Stimulated activated CD8-positive, alpha-beta memory T cell treated with anti-CD3 and anti-CD28 coated beads, Interleukin-7, amount 100 ng/mL, for 4 hours (primary cell): ENCODE data around the gene TMEM200C.

Experiments used
- DNase-seq, 2 donors: peaks; one replicate each; pipeline ENCODE4 v3.0.0-alpha.2; 2020; ENCODE audit warnings: low read depth in 2 of 2

TMEM200C gene

DNA sequence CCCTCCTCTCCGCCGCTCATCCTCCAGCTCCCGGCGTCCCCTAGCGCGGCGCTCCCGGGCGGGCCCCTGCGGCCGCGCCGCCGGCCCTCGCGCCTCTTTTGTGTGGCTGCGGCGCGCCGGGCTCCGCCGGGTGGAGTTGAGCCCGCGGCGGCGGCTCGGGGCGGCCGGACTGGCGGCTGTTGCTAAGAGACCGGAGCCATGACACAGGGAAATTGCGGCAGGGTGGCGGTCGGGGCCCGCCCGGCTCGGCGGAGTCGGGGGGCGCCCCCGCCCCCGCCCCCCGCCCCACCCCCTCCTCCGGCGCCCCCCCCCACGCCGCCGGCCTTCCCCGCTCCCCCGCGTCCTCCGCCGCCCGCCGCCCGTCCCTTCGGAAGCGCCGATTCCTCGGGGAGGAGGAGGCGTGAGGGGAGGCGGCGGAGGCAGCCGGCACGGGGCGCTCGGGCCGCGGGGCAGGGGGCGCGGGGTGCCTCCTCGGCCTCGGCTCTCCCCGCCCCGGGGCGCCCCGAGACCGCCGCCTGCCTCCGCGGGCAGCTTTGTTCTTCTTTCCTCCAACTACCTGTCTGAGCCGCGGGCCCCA, at the start of gene TMEM200C:
TSS of gene TMEM200C (minus strand) at position 224 of the 577 bp plus-strand sequence. CDS start 3,459 bp downstream, outside the sequence.
- DNase-seq, result no peak

DNA sequence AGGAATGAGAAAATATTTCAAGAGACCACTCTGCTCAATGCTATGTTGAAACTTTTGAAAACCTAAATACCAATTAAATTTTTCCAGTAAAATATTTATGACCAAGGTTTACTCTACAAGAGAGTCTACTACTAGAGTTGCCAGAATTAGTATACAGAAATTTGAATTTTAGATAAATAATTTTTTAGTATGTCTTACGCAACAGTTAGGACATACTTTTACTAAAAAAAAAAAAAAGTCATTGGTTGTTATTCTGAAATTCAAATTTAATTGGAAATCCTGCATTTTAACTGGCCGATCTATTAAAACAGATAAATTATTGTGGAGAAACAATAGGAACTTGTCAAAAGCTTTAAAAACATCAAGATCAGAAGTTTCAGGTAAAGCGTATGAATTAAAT, 49.1 kb upstream of the TMEM200C start:
- no peak for DNase-seq

DNA sequence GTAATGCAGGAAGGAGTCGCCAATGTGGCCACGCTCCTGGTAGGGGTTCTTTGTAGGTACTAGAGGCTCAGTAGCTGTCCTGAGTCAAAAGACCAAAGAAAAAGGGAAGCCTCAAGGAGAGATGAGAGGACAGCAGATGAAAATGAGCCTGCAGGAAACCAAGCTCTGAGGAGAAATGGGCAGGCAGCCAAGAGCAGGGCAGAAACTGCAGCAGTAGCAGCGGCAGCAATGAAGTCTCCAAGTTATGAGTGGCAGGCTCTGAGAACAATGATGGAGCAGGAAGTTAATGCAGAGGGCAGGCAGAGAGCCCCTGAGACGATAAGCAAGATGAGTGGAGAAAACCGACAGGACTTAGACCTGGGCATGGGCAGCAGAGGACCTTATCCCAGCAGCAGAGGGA, 48.2 kb upstream of the TMEM200C start:
- DNase-seq, result no peak

DNA sequence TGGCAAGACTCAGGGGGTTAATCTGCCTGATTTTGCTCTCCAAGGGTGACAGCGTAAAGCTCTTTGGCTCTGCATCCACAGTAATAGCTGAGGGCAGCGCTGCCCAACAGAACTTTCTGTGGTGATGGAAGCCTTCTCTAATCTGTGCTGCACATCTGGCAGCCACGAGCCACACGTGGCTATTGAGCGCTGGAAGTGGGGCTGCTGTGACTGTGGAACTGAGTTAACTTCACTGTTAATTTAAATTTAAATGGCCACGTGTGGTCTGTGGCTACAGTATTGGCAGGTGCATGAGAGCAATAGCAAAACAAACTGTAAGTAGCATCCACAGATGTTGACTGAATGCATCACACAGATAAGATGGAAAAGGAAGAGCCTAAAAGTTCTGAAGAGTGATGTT, 47.3 kb upstream of the TMEM200C start:
- DNase-seq, result no peak

DNA sequence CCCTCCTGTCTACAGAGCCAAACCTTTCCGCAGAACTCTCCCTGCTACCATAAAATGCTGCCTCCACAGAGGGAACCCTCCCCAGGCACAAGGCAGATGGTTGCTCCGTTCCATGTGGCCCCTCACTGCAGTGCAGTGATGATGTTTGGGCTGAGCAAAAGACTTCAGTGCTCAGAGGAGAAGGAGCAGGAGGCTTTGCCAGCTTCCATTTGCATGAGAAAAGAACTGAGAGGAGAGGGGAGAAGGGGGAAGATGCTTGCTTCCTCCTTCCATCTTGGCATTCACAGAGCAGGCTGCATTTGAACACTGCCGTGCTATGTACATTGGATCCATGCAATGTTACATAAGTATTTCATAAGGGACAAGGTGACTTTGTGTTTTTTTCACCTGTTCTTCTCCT, 46.6 kb upstream of the TMEM200C start:
- DNase-seq, result no peak

DNA sequence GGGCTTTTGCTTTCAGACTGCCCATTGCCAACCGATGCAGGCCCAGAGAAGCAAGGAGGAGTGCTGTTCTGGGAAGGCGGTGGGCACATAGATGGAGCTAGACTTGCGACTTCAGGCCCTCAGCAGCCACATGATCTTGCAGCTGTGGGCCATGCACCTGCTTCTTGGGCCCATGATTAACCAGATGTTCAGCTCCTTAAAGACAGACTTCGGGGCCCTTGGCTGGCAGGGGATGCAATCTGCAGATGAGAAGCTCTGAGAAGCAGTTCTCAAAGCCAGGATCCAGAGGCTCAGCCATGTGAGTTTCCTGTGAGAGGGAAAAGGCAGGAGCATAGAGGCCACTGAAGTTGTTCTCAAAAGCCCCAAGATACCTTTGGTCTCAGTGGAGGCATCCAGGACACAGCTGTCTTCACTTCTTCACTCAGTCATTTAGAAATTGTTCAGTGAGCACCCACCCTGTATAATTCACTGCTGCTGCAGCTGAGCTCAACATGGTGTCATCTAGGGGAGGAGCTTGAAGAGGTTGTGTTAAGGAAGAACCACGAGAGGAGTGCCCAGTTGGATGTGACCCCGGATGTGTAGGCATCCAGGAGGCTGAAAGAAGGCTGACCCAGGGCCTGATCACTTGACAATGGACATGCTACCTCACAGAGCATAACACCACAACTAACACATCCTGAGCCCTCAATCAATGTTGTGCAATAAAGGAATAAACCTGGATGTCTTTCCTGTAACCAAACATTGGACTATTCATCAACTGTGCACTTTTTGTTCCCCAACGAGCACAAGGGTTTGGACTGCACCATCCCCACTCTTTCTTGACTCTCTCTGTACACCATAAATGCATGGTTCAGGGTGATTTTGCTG, 44.7 kb upstream of the TMEM200C start:
- DNase-seq, result no peak

DNA sequence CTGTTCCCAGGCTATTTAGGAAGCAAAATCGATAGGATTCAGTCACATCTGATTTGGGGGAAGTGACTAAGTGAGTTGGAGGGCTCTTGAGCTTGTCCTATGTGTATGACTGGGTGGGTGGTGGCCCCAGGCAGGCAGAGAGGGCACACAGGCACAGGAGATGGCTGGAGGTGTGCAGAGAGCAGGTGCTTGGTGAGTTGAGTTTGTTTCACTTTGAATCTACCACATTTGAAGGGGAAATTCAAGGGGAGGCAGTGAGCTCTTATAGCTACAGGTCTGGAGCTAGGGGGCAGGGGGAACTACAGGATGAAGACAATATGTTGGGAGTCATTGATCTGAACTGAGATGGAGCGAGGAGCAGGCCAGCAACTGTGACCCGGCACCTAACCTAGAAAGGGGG, 42.5 kb upstream of the TMEM200C start:
- DNase-seq, result no peak

DNA sequence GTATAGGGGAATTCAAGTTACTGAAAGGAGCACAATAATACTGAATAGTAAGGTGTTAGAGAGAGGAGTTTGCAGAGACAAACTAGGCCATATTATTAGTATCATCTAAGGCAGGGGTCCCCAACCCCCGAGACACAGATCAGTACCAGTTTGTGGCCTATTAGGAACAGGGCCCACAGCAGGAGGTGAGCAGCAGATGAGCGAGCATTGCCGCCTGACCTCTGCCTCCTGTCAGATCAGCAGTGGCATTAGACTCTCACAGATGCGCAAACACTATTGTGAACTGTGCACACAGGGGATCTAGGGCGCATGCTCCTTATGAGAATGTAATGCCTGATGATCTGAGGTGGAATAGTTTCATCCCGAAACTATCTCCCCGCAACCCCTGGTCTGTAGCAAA, 41.8 kb upstream of the TMEM200C start:
- DNase-seq, result no peak

DNA sequence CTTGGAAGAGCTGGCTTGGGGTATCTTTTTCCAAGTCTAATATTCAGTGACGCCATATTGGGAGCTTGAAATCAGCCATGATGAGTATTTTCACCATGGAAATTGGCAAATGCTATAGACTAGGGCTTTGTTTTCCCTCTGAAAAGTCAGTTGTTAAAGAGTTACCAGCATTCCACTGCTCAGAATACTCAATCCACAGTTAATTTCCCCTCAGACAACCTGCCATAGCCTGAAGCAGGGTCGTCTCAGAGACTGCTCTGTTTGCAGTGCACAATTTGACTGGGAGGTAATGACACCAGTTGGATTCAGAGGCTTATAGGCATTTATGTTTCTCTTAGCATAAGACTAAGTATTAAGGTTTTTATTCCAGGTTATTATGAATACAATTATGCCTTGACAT, 35.5 kb upstream of the TMEM200C start:
- DNase-seq, result no peak

DNA sequence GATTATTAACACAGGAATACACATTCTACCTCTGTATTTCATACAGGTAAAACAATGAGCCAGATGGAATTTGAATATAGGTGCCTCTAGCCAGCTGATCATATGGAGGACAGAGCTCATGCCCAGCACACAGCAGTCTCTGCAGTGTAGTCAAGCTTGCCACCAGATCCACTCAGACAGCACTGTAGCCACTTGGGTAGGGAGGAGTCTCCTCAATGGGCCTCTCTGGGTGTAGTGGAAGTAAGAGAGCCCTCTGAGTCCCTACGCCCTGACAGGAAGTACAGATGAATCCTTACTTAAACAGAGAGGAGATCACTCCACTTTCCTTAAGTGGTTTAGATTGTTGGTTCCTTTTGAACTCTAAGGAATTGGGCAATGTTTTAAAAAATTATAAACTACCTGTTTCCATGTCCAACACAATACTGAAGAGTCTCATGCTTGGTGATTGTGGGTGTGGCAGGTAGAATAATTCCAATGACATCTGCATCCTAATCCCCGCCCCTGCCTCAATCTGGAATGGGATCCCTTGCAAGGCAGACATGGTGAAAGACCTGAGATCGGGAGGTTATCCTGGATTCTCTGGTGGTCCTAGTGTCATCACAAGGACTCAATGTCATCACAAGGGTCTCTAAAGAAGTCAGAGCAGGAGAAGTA, 23.0 kb upstream of the TMEM200C start:
- DNase-seq, result no peak

DNA sequence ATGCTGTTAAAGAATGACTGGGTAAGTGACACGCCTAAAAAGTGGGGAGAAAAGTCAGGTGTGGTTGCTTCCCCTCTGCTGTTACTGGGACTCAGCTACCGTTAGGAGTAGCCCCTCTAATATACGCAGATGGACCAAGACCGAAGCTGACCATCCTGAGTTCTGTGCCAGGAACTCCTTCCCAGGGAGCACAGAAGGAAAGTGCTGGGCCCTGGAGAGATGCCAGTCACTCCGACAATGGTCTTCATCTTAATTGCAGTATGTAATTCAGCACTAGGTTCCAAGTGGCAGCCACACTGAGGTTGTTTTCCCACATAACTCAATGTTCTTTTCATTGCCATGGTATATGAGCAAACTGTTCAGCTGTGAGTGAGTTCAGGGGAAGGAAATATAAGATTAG, 19.6 kb upstream of the TMEM200C start:
- DNase-seq, result no peak

DNA sequence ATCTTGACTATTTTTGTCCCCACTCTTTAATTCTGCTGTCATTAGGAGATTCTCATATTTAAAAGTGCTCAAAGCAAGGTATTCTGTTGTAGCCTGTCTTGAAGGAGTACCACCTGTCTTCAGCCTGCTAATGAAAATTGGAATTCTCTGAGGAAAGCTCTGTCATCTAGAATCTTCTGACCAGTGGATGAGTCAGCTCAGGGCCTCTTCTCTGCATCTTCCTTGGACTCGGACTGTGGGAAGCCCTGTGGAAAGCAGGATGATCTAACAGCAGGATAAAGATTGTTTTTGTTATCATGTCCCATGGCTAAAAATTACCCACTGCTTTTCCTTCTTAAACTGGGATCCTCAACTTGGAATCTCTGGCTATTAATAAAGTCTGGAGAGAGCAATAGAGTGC, 18.7 kb upstream of the TMEM200C start:
- no peak for DNase-seq

DNA sequence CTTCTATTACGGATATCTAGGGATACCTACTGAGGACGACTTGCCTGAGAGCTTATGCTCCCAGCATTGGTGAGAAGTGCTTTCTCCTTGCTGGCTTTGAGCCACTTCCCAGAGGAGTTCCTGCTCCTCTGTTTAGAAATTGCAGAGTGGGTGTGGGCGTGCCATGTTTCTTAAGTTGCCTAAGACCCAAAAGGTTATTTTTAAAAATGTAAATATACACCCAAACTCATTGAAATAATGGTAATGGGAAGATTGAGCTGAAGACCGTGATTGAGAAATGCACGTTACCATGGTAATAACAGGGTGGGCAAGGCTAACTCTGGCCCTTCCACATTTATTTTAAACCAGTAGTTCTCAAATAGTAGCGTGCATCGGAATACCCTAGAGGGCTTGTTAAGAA, 17.2 kb upstream of the TMEM200C start:
- no peak for DNase-seq

DNA sequence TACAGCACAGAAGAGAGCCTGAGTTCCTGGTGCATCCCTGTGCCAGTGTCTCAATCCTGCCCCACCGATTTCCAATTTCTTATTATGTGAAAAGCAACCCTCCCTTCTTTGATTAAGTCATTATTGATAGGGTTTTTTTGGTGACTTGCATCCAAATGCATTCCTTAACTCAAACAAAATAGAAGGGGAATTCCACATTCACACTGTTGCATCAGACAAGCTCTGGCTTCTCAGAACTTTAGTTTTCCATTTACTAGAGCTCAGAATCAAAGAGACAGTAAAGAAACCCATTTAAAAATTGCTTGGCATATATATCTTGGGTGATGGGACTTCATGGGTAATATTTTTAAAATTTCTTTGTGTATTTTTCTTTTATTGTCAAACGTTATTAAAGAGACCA, 13.8 kb upstream of the TMEM200C start:
- no peak for DNase-seq

DNA sequence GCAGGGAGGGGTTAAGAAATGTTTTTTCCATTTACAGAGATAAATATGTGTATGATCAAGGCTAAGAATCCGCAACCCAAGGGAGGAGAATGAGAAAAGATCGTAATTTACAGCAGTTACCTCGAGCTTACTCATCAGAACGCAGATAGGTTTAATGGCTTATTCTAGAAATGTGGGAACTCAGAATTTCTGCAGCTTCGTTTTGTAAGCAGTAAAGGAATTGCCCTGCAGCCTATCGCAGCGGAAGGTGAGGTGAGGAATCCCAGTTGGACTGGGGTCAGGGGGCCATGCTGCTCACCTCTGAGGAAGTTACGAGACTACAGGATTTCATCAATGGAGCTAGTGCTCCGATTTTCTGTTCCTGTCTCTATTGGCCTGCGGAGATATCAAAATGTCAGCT, 8.1 kb upstream of the TMEM200C start:
- DNase-seq, result no peak

DNA sequence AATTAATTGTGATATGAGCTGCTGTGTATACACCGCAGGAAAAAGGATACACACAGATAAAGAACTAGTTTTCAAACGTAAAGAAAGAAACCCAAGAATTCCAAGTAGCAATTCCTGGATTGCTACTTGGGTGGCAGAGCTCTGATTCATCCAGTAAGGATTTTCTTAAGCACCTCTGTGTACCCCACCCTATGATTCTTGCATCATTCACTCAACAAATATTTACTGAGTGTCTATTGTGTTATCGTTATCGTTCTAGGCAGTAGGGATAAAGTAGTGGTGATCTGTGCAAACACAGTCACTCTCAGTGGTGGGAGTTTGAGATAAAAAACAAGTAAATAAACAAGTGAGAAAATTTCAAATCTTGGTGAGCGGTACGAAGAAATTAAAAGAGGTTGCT, 4.9 kb upstream of the TMEM200C start:
- DNase-seq, result no peak

DNA sequence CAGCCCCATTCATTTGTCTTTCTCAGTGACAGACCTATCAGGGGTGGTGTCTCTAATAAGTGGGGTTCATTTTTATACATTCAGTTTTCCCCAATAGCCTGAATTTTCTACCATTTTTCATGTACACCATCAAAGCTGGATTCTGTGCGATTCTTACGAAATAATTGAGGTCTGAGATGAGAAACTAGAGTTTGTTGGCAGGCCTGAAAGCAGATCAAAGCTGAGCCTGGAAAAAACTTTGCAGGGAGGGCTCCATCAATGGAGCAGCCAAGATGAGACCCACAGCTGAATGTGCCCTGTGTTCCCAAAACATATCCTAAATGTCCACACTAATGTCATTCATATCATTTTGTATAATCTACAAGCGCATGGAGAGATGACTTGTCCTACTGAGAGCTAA, 4.5 kb upstream of the TMEM200C start:
- no peak for DNase-seq

DNA sequence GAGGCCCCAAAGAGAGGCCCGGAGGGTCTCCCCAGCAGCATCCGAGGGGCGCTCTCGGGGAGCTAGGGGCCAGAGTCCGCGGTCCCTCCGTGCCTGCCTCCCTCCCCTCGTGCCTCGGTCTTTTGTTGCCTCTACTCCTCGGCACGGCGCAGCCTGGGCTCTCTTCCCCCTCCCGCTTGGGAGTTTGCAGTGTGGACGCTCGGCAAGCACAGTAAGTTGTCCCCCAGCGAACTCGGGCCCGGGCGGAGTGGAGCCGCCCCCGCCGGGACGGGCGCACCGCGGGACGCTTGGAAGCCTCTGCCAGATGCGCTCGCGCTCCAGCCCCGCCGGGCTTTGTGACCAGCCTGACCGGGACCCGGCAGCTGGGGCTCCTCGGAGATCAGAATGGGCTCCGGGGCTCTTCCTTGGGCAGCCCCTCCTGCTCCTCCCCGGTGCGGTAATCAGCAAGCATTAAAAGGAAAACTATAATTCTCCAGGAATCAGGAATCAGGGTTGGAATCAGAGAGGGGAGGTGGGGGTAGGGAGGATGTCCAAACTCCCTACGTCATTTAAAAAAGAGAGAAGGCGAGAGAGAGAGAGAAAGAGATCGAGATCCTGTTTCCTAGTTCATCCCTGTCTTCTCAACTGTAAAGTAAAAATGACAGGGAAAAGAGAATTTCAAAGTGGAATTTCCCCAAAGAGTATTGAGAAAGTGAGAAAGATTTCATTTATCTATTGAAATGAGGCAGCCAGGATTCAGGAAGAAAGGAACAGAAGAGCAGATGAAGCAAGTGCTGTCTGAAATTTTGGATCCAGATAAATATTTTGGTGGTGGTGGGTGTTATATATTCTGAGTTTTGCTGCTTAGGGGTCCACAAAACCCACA, 786 bp upstream of the TMEM200C start:
- no peak for DNase-seq

DNA sequence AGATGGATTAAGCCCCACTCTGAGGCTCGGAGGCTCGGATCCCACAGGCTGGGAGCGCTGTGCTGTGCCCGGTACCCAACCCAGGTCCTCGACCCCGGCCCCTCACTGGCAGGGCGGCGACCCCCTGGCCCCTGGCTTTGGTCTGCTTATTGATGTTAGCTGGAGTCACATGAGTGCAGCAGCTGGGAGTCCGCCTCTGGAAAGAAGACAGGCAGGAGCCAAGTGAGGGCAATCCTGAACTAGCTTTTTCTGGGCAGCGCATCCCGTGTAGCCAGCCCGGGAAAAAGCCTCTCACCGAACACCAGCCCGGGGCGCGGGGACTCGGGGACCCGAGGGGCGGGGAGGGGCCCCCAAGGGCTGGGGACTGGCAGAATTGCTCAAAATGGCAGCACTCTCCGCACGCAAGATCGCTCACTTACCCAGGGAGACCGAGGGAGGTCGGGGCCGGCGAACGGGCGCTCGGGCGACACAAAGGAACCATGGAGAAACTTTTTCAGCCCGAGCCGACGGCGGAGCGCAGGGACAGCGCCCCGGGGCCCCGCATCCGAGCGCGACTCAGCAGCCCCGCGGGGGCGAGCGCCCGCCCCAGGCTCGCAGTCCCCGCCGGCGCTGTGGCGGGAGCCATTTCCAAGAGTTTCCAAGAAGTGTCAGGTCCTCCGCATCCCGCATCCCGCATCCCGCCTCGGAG, 567 bp downstream of the TMEM200C start:
- DNase-seq, result no peak

DNA sequence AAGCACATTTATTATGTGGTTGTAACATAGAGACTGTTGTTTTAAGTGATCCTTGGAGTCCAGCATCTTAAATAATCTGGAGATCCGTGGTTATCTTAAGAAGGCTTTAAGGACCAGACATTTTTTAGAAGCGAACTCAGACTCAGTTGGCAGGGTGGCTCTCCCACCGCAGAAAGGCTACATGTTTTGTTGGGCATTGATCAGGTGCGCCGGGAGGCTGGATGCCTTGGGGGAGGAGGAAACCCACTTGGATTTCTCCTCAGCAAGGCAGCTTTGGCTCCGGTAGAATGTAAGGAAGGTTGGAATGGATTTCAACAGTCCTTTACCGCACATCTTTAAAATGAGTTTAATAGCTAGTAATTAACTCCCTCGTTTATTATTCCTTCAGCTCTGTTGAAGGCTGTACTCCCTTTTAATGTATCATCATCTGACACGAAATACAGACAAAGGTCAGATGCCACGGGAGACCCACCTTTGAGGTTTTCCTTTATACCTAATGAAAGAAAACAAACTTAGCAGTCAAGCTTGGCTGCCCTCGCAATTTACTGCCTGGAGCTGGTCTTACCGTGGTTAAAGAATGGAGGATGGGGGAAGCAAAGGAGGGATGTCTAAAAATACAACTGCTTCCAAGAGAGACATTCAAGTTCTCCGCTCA, 1.2 kb downstream of the TMEM200C start:
- DNase-seq, result no peak

DNA sequence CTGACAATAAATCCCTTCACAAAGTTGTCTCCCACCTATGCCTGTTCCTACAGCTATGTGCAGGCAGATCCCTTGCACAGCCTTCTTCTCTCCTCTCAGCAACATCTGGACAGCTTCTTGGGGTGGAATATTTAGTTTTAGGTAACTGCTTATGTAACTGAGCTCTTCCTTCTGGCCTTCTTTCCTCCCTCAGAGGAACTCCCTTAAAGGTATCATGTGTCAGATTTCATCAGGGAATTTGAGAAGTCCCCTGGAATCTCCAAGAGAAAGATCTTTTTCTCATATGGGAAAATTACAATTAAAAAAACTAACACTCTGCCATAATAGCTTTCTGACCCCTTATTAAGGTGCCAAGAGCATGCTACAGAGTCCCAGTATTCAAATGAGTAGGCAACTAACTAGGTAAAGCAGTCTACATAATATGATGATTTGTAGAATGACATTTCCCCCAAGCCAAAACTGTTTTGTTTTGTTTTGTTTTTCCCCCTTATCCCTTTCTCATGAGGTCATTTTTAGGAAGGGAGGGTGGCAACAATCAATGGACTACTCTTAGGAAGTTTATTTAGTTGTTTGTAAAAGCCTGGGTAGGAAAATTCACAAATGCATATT, 2.4 kb downstream of the TMEM200C start:
- DNase-seq, result no peak
